HG02623 (cell line): ENCODE results near the gene UNCX.

Experiments
- ATAC-seq: cut with Tn5 transposase; IDR thresholded peaks from one replicate; pipeline ENCODE4 v1.9.1; 2021; ENCODE audit warnings: moderate library complexity; ENCODE audit not compliant: unreplicated experiment

UNCX gene

DNA sequence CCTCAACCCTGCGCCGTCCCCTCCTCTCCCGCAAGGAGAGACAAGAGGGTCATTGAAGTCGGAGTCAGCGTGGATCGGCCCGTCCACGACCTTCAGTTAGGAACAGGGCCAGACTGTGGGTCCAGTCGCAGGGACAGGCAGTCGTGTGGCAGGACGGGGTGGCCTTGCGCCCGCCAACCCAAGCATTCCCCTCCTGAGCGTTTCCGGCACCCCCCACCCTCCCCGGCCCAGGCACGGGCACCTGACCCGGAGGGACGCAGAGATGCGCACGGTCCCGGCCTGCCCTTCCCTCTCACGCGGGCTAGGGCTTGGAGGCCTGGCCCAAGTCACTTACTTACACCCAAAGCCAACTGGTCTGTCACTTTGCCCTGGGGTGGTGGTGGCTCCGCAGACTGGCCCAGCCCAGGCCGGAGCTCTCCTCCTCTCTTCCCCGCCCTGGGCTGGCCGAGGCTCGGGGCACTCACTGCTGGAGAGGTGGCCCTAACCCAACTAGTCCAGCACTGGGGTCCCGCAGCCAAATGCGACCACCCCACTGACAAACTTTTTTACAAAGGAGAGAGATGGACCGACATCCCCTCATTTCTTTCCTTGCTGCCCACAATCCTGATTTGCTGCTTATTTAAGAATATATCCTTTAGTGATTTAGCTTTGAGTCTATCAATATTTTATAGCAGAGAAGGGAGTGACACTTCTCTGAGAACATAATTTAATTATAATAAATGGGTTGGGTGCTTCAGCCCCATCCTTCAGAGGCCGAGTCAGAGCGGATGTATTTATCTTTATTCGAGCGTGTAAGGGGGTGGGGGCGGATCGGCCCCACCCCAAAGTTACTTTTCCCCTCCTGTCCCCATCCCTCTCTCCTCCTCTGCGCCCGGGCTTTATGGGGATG, 1.2 kb upstream of the UNCX start:
- no peak for ATAC-seq

DNA sequence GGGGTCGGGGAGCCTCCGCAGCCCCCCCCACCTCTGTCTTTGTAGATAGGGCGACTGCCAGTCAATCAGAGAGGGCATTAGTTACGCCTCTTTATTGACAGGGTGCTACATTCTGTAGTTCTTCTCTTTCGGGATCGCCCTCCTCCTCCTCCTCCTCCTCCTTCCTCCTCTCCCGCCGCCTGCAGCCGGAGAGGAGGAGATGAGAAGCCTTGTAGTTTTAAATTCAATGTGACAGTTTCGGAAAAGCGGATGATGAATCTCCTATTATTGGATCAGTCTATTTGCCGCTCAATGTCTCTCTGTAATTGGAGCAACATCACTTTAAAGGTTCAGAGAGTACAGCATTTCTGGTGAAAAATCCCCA, 587 bp upstream of the UNCX start:
- ATAC-seq = no peak

DNA sequence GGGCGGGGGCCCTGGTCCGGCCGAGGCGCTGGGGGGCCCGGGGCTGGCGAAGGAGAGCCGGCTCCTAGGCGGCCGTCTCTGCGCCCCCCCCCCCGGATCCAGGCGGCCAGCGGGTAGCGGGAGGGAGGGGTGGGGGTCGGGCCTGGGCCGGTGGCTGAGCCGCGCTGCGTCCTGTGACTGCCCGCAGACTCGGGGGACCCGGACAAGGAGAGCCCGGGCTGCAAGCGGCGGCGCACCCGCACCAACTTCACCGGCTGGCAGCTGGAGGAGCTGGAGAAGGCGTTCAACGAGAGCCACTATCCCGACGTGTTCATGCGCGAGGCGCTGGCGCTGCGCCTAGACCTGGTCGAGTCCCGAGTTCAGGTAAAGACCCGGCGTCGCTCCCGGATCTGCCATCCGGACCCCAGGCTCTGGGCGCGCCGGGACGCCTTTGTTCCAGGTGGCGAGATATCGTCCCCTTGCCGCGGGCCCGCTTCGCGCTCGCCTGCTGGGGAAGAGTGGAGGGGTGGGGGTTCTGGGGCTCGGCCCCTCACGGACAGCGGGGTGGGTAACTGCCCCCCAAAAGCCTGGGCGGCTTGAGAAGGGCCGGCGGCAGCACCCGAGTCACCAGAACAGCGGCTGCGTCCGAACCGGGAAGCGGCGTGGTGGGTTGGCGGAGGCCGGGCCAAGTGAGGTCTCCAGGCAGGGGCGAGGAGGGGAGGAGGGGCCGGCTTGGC, 819 bp downstream of the UNCX start:
- ATAC-seq = no peak

DNA sequence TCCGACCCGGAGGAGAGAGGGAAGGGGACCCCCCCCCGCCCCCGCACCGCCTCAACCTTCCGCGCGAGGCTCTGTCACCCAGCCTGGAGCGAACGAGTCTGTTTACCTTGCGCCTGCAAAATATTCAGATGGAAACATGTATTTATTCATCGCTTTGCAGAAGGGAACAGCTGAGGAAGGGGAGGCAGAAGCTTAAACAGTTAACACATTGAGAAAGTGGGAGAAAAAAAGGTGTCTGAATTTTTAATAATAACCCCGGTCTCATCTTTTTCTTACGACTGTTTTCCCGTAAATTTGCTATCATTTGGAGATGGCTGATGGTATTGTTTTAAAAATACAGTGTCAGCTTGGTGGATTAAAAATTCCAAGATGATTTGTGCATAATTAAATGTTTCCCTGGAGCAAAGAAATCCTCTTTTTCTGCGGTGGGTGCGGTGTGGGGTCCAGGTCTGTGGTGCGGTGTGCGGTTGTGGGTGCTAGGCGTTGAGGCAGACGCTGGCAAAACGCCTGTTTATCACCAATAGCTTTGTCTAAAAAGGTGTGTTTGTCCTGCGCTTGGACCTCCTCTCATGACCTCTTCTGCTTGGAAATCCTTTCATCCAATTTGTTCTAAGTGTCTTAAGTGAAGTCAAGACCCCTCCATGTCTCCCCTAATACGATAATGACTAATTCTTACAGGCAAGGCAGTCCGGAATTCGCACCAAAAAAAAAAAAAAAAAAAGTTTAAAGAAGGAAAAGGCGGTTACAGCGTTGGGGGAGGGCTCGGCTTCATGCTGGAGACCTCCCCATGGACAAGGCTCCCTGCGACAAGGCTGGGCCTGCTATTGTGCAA, 1.6 kb downstream of the UNCX start:
- ATAC-seq = no peak

DNA sequence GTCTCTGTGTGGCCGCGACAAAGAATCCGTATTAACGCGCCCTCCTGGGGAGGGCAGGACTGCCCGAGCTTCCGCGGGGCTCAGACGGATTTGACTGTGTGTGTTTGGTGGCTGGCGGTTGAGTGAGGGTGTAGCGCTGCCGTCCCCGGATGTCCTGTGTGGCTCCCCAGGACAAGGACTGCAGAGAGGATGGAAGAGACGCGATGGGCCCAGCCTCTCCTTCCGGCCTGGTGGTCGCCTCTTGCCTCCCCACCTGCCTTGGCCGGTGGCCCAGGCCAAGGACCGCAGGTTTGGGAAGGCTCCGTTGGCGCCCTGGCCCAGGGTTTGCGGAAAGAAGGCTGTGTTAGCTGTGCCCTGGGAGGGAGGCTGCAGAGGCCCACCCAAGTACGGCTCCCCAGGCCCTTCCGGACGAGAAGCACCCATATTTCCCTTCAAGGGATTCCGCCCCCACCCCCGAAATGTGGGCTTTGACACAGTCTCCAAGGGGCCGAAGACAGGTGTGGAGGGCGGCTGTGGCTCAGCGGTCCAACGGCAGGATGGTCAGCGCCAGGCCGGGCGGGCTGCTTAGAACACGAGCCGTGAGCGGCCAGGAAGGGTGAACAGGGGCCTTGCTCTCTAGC, 2.3 kb downstream of the UNCX start:
- no peak for ATAC-seq

DNA sequence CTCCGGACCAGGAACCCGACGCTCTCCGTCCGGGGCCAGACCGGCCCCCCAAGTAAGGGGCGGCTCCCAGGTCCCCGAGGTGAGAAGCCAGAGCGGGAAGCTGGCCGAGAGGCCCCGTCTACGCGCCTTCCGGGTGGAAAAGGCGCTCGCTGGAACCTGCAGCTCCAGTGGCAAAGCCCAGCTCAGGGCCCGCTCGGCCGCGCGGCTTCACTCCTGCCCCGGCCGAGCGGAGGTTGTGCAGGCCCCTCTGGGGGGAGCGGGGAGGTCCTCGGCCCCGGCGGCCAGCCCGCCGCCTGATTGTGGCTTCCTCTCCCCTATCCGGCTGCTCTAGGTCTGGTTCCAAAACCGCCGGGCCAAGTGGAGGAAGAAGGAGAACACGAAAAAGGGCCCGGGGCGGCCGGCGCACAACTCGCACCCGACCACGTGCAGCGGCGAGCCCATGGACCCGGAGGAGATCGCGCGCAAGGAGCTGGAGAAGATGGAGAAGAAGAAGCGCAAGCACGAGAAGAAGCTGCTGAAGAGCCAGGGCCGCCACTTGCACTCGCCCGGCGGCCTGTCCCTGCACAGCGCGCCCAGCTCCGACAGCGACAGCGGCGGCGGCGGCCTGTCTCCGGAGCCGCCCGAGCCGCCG, 2.9 kb downstream of the UNCX start:
- ATAC-seq = no peak

DNA sequence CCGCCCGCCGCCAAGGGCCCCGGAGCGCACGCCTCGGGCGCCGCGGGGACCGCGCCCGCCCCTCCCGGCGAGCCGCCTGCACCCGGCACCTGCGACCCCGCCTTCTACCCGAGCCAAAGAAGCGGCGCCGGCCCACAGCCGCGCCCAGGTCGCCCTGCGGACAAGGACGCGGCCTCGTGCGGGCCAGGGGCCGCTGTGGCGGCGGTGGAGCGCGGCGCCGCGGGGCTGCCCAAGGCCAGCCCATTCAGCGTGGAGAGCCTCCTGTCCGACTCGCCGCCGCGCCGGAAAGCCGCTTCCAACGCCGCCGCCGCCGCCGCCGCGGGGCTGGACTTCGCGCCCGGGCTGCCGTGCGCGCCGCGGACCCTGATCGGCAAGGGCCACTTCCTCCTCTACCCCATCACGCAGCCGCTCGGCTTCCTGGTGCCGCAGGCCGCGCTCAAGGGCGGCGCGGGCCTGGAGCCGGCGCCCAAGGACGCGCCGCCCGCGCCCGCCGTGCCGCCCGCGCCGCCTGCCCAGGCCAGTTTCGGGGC, 3.5 kb downstream of the UNCX start:
- ATAC-seq = no peak

DNA sequence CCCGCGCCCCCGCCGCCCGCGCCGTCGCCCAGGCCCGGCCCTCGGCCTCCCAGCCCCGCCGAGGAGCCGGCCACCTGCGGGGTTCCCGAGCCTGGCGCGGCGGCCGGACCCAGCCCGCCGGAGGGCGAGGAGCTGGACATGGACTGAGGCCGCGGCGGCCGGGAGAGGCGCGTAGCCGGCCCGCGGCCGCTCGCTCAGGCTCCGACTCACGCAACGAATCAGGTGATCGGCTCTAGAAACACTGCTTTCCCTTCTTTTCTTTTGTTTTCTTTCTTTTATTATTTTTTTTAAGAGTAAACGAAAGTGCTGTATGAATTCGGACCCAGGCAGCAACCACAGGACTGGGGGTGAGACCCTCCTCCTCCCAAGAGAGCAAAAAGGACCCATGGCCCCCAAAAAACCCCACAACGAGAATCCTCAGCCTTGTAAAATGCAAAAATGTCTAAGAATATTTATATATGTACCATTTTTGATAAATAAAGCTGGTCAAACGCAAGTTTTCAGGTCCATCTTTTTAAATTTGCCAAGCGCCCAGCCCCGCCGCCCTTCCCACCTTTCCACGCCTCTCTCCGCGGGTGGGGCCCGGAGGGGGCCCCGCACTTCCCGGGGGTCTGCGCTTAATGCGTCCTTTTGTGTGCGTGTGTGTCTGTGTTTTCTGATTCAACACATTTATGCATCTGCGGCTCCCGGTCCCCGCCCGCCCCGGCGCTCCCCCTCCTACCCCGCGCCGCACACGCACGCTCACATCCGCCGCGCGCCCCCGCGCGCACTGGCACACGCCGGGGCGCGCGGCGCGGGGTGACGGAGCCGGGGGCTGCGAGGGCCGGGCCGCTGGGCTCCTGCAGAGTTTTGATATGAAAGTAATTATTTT, 4.4 kb downstream of the UNCX start:
- no peak for ATAC-seq

DNA sequence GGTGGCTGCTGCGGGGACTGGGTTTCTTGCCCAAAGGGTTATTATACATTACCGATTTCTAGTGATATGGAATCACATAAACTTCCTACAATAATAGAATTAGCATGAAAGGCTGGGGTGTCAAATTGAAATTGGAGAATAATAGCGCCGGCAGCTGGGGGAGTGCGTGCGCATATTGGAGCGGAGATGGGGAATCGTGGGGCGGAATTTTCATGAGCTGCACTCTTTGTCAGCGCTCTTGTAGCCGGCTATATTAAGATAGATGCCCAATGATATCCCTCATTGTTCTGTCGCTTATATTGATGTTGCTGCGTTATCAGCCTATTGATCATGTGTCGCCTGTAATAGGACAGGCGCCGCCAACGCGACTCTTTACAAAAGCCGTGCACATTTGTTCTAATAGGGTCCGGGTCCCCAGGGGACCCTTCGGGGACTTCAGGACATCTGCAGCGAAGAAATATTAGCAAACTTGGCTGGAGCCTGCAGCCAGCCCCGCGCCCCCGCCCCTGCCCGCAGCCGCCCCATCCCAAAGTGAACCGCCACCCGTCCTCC, 5.1 kb downstream of the UNCX start:
- no peak for ATAC-seq

DNA sequence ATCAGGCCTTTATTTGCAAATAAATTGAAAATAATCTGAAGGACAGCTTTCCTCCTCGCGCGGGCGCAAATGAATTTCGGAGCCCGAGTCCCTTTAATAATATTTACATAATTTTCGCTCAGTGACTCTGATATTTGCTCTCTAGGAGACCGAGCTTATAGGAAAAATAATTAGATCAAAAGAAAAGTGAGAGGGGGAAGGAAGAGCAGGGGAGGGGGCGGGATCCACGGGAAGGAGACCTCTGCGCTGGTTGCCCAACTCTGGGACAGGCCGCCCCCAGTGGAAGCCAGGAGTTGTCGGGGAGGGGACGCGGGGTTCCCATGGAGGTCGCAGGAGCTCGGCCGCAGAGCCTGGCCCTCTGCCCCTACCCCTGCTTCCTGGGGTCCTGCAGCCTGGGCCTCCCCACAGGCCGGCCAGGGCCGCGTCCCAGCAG, 5.8 kb downstream of the UNCX start:
- no peak for ATAC-seq

DNA sequence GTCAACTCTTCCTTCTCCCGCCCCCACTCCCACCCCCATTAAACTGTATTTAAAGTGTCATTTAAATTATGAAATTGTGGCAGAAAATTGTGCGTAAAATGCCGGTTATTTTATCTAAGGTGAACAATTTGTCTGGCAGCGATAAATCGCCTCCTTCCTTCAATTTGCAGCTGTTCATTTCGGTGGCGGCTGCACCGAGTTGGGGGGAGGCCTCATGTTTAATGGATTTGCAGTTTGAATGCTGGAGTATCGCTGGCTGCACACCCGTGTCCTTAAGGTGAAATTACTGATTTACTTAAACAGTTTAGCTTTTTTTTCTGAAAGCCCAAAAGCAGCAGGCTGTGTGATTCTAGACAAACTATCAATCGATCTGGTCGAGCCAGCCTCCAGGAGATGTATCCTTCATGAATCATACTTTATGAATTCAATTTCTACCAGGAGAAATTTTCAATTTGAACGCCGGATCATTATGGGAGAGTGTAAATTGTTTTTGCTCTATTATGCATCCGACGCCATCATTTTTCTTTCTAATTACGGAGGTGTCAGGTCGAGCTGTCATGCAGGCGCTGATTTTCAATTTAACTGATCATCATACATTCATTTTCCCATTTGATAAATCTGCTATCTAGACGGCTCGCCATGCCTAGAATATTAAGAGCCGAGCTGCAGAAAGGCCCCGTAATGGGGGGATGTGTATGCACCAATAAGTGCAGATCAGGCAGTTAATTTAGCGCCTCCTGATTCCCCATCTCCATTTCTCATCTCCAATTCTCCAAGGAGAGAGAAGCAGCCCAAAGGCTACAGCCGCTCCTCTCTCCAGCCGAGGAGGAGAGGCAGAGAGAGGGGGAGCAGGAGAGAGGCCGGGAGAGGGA, 6.5 kb downstream of the UNCX start:
- ATAC-seq = no peak

DNA sequence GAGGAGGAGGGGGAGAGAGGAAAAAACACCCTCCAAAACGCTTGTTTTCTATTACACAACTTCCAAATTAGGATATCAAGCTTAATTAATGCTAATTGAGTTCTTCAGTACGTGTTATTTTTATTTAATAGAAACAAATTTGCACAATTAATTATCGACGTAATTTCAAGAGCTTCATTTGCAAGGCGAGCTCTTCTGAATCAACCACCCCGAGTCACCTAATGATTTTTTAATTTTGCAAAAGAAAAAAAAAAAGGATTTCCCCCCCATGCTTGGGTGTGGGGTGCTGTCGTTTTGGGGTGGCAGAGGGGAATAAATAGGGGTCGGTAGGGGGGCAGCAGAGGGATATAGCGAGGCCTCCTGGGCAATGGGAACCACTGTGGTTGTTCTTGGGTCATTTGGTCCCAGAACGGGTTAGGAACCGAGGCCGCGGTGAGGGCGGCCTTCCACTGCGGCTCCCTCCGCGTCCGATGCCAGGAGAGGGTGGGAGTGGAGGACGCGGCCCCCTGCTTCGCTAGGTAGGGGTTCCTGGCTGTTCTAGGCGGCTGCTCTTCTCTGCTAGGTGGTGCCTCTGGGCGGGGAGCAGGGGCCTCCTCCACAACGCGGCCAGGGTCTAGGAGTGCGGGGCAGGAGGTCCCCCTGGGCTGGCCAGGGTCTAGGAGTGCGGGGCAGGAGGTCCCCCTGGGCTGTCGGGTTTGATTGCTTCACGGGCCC, 7.3 kb downstream of the UNCX start:
- ATAC-seq = no peak

DNA sequence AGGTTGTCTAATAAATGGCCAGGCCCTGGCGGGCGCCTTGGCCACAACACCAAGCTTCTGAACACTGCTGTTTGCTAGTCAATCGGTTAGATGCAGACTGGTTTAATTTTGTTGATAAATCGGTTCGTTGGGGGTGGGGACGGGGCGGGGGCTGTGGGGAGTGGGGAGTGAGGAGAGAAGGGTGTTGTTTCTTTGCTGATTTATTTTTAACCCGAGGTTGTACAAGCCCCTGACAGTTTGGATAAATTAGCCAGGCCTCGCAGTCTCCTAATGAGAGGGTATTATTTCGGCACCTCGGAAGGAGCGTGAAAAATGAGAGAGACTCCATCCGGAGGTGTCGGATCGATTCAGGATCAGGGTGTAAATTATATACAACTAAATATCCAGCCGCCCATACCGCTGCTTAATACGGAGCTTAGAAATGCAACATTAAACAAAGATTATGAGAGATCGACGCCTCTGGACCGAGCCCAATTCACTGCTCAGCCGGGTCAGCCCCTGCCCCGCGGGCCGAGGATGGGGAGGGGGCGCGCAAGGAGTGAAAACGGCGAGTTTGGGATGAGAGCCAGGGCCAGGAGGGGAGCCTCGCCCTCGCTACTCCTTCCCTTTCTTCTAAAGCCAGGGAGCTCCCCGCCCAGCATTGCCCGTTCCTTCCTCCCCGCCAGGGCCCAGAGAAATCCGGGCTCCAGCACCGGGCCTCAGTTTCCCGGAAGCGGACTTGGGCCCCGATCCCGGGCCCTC, 8.0 kb downstream of the UNCX start:
- no peak for ATAC-seq

DNA sequence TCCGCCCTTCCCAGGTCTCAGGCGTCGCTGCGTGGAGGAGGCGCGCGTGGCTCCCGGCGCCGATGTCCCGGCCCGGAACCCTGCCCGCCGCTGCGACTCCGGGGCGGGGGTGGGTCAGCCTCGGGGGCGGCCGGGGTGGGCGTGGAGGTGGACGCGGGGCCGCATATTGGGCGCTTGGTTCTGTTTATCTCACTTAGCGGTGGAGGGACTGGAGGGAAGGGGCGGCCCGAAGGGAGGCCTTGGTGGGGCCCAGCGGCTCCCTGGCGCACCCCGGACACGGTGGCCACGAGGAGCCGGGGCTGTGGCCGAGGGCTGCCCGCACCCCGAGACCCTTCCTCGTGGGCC, 8.6 kb downstream of the UNCX start:
- no peak for ATAC-seq

DNA sequence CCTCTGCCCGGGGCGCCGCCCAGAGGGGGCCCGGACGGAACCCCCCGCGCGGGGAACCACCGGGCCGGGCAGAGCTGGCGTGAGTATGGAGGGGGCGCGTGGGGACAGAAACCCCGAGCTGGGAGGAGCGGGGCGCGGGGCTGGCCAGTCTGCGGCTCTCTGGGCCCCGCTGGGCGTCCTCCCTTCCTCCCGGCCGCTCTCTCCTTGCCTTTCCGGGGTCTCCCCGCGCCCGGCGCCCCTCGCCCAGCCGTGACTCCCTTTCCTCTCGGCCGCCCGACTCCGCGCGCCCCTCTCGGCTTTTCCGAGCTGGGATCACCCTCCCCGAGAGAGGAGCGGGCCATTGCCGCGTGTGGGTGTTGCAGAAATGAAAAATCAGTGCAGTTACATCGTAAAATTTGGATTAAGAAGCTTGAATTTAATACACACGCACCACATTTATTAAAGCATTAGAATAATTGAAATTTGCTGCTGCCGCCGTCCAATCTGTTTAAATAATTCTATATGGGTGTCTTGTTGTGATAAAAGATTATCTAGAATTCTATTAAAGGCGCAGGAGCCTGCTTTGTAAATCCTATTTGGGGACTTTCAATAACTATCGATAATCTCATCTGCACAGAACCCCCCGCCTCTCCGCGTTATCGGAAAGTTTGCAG, 9.1 kb downstream of the UNCX start:
- ATAC-seq = no peak

DNA sequence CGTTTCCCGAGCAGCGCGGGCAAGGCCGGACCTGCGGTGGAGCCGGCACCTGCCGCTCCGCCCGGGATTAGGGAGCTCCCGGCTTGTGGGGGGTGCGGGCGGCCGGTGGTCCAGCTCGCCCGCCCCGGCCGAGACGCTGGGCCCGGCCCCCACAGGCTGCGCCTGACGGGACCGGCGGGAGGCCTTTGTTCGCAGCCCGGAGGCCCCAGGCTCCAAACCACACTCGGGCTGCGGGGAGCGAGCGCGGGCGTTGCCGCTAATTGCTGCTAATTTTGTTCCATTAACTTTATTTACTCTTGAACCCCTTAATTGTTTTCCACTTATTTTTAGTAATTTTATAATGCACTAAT, 9.6 kb downstream of the UNCX start:
- ATAC-seq = no peak
